Activated CD8-positive, alpha-beta memory T cell treated with anti-CD3 and anti-CD28 coated beads for 4 hours (primary cell): ENCODE data around the gene SMOC2.

ENCODE experiments used
- DNase-seq, 2 donors: peaks; one replicate each; pipeline ENCODE4 v3.0.0-alpha.2; 2020; ENCODE audit warnings: low read depth in 2 of 2

Gene SMOC2

GRCh38 chr6:168516944-168517741 lies 76.2 kb downstream of the SMOC2 start:
- DNase-seq, result no peak

DNA sequence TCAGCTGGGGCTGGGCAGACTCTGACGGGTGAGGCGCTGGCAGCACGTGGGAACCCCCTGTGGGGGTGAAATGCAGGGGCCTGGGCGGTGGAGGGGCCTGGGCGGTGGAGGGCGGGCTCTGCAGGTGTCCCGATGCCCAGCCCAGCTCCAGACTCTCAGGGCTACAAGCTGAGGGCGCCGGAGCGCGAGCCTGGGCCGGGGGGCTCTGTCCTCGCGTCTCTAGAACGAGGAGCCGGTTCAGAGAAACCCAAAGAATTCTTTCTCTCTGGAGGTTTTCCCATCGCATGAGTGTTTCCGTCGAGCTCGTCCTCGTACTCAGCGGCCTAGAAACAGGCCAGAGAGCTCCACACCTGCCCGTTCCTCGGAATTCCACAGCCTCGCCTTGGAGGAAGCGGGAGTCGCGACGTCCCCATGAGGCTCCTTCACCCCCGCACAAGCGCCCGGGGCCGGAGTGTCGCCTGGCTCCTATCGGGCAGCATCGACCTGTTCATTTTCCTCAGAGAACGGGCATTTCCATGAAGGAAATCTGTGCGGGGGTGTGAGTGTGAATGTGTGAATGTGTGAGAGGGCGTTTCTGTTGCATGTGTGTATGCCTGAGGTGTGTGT lies 76.9 kb downstream of the SMOC2 start:
- DNase-seq, result no peak

DNA sequence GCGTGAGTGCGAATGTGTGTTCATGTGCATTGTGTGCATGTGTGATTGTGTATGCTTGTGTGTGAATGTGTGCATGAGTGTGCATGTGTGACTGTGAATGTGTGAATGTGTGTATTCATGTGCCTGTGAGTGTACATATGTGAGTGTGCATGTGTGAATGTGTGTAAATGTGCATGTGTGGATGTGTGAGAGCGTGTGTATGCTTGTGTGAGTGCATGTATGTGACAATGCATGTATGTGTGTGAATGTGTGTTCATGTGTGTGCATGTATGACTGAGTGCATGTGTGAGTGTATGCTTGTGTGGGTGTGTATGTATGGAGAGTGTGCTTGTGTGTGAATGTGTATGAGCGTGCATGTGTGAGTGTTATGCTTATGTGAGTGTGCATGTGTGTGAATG lies 77.4 kb downstream of the SMOC2 start:
- no peak for DNase-seq

GRCh38 chr6:168518867-168519266 lies 77.9 kb downstream of the SMOC2 start:
- DNase-seq, result no peak

DNA sequence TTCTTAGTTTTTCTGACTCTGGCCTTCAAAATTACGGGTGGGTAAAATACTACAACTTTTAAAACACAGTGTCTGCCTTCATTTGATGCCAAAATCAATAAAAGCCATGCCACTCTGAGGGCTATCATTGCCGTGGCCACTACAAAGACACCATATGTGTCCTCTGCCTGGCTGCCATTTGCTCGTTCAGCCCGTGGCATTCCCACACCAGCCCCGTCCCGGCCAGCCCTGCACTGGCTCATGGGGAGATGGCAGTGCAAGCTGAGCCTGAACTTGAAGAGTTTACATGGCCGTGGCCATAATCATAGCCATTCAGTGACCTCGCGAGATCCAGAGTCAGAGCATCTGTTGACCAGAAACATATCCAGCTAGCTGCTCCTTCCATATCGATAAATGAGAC lies 79.2 kb downstream of the SMOC2 start:
- DNase-seq, result no peak

DNA sequence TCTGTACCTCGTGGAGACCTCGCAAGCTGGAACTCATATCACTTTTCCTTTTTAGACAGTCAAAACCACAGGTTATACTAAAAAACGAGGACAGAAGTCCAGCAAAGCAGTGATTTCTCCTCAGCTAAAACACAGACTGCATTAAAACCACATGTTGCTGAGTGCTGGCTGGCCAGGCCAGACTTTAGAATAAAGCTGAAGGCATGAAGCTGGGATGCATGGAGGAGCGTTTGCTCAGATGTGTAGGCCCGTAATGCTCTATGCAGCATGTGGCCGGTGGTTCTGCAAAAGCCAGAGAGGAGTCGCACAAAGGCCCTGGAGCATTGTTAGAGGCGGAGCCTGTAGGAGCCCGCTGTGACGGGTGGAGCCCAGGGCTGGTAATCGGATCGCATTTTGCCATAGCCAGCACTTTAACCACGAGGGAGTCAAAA lies 83.6 kb downstream of the SMOC2 start:
- DNase-seq, result no peak

GRCh38 chr6:168525114-168525513 lies 84.1 kb downstream of the SMOC2 start:
- no peak for DNase-seq

GRCh38 chr6:168525926-168526630 lies 85.1 kb downstream of the SMOC2 start:
- DNase-seq, result no peak

DNA sequence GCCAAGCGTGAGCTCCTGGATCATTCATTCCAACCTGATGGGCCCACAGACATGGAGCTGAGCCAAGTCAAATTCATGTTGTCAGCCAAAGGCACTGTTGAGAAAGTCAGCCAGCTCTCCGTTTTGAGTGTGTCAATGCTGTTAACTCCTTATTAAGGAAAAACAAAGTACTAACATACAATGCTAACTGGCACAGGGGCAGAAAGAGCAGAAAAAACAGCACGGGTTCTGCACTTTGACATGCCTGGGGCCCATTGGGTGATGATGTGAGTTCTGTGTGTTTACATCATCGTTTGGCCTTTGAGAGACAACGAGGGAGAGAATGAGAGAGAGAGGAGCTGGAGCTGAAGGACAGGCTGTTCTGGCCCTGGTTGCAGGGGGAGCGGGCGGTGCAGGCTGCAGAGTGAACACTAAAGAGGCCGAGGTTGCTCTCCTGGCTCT lies 85.9 kb downstream of the SMOC2 start:
- no peak for DNase-seq

GRCh38 chr6:168527451-168528210 lies 86.6 kb downstream of the SMOC2 start:
- no peak for DNase-seq

DNA sequence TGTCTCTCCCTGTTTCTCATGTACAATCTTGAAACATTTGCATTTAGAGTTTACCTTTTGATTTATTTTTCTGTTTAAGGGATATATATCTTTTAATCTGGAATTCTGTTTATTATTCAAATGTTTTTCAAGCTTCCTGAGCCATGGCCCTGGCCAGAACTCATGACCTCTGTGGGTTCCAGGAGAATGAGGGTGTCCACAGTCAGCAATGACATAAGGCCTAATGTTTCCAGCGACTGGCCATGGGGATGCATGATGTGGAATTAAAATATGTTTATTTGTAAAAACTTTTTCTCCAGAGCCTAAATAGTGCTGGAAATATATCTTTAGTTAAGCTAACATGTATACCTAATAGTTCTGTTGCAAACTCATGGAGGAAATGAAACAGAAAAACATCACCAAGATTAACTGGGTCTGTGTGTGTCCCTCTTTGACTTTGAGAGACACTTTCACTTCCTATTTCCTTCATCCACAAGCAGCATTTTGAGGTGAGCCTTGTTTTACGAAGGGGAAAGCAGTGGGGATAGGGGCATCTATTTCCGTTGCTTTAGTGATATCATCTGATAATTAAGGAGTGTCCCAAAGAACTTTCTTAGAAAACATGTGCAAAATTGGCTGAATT lies 87.6 kb downstream of the SMOC2 start:
- no peak for DNase-seq

GRCh38 chr6:168529214-168529613 lies 88.2 kb downstream of the SMOC2 start:
- DNase-seq, result no peak

DNA sequence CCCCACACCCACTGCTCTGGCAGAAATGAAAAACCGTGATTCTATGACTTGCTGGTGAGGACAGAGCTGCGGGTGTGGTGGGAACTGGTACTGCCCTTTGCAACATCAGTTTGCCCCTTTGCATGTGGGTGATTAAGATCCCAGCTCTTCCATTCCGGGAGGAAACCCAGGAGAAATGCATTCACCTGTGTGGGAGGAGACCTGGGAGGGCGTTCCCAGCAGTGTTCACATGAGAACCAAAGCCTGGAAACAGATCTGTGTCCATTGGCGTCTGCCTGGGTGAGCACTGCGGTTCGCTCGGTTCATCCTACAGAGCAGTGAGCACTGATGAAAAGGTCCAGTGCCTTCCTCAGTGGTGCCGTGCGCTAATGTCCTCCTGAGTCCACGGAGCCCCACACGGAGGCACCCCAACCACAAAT lies 89.7 kb downstream of the SMOC2 start:
- DNase-seq, result no peak

DNA sequence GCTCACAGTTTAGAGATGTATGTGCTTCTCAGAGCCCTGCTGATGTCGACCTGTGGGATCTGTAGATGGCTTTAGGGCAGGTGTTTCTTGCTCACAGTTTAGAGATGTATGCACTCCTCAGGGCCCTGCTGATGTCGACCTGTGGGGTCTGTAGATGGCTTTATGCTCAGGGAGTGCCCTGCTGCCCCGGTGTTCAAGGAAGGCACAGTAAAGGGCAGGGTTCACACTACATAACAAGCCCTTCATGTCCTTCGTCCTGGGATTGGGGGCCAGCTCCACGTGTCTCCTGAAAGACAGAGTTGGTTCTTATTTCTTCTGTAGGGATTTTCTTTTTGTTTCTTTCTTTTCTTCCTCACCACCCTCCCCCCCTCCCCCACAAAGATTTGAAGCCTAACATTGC lies 91.1 kb downstream of the SMOC2 start:
- DNase-seq, result no peak

DNA sequence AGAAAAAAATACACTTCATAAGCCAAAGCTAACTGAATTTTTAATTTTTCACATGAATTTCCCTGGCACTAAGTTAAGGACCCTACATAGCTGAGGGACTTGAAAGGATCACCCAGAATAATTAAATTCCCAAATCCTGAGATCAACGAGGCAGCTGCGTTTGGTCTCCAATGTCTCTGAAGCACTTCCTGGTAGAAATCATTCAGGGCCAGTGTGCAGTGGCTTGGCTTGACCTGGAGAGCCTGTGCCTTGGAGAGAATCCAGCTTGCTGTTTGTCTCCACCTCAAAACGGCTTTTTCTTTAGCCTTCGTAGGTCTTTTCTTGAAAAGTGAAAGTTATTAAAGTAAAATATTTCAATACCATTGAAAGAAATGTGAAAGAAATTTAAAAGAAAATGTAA lies 92.4 kb downstream of the SMOC2 start:
- DNase-seq, result no peak

DNA sequence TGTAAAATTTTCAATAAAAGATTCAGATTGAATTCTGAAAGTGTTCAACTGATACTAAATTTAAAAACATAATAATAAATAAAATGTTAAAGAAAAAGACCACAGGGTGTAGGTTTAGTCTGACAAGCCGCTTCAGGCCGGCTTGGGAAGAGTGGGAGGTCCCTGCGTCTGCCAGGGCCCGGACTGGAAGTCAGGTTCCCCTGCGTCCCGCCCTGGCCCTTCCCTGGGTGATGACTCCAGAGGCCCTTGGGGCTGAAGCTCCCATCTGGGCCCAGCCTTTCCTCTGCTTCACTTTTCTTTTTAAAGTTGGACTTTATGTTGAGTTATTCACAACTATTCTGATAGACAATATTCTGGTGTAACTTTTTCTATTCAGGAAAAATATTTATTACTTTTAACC lies 93.3 kb downstream of the SMOC2 start:
- DNase-seq, result no peak

DNA sequence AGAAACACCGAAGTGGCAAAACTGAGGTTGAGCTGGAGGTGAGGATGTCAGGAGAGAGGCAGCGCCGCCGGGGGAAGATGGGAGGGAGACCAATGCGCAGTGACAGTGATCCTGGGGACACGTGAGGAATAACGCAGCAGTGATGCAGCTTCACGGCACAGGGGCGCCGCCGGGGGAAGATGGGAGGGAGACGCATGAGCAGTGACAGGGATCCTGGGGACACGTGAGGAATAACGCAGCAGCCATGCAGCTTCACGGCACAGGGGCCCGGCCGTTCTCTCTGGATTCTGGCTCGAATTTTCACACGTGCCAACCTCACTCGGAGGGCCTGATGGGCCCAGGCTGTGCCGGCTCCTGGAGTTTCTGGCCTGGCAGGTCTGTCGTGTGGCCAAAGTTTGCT lies 94.7 kb downstream of the SMOC2 start:
- no peak for DNase-seq

DNA sequence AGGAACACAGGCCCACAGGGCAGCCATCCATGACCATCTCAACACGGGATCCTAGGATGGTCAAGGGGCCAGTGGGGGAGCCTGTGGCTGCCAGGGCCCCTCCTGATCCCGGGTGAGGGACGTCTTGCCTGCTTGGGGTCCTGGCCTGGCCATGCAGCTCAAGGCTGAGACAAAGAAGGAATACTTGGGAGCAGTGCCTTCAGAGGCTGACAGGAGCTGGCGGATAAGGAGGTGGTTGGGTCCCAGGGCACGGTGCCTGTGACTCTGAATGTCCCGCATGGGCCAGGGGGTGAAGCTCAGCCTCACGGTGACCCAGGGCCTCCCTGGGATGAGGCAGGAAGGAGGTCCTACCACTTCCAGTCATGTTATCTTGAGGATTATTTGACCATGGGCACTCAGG lies 95.2 kb downstream of the SMOC2 start:
- DNase-seq, result no peak

GRCh38 chr6:168536665-168537539 lies 95.9 kb downstream of the SMOC2 start:
- DNase-seq, result no peak

DNA sequence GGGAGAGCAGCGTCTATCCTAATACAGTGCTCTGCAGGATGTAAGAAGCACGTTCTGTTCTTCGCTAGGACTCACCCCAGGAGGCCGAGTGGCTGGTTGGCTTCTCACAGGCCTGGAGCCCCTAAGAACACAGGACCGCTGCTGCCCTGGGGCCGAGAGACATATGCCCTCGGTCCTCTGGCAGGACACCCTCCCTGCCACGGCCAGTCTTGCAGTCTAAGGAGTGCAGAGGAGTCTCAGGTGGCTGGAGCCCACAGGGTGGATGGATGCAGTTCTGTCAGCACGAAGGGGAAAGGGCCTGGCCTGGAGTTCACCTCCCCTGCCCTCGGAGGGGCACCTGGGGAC lies 96.5 kb downstream of the SMOC2 start:
- DNase-seq, result no peak
